ENCODE data around the gene ADAMTSL5.

The ADAMTSL5 gene

GRCh38 chr19:1492474-1493006 lies 20.3 kb downstream of the ADAMTSL5 start:
- H3K9me3 ChIP-seq (ENCODE audit: insufficient read depth, low read length): no peaks in the 10 kb centered on the region
- H3K36me3 ChIP-seq (ENCODE audit: low read length): no peaks in the 10 kb centered on the region
- H3K27ac ChIP-seq (ENCODE audit: low read depth, low read length): no peak overlapping the region
- no peak overlapping the region for H2AFZ ChIP-seq (ENCODE audit: low read depth, low read length, severe bottlenecking)
- H3K9me2 ChIP-seq (replicated peaks; ENCODE audit: insufficient read depth, low read length): no peaks in the 10 kb centered on the region
- TF ChIP-seq CTCF (IDR thresholded peaks at IDR 0.05; ENCODE audit: insufficient read depth, low read length, poor library complexity, severe bottlenecking): no peak
- no peak for TF ChIP-seq EZH2phosphoT487 (conservative IDR thresholded peaks at IDR 0.05; ENCODE audit: low read length)
- no peaks in the 10 kb centered on the region for H3F3A ChIP-seq (ENCODE audit: insufficient read depth)
- H3K4me2 ChIP-seq (ENCODE audit: low read depth, low read length, poor library complexity, severe bottlenecking): no peak overlapping the region
- H4K20me1 ChIP-seq (ENCODE audit: low read depth, low read length): no peaks in the 10 kb centered on the region
- H3K79me2 ChIP-seq (ENCODE audit: insufficient read depth, low read length): no peaks in the 10 kb centered on the region
- no peak overlapping the region for H3K4me3 ChIP-seq (ENCODE audit: insufficient read depth, low read length, poor library complexity, severe bottlenecking)
- no peaks in the 10 kb centered on the region for H3K27me3 ChIP-seq (ENCODE audit: low read length)
- H3K9ac ChIP-seq (ENCODE audit: low read length): no peak overlapping the region

DNA sequence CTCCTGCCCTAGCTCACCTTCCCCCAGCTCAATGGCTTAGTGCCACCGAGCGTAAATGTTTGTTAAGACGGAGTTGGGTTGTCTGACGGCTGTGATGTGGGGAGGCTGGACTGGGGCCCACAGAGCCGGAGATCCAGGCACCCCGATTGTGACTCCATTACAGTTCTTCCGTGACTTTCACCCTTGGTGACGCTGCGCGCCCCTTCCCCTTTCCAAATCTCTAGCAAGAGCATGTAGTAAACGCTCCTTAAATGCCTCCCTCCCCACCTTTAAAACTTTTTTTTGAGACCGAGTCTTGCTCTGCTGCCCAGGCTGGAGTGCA lies 21.0 kb downstream of the ADAMTSL5 start:
- Histone ChIP-seq H3K9me2 (replicated peaks; ENCODE audit: insufficient read depth, low read length) (no peaks in the 10 kb centered on the region), H4K20me1 (ENCODE audit: low read depth, low read length) (no peaks in the 10 kb centered on the region), H3K79me2 (ENCODE audit: insufficient read depth, low read length) (no peaks in the 10 kb centered on the region), H2AFZ (ENCODE audit: low read depth, low read length, severe bottlenecking) (no peak overlapping the region), H3K9me3 (ENCODE audit: insufficient read depth, low read length) (no peaks in the 10 kb centered on the region), H3K36me3 (ENCODE audit: low read length) (no peaks in the 10 kb centered on the region), H3K9ac (ENCODE audit: low read length) (no peak overlapping the region), H3K27me3 (ENCODE audit: low read length) (no peaks in the 10 kb centered on the region), H3F3A (ENCODE audit: insufficient read depth) (no peaks in the 10 kb centered on the region), H3K27ac (ENCODE audit: low read depth, low read length) (no peak overlapping the region), H3K4me3 (ENCODE audit: insufficient read depth, low read length, poor library complexity, severe bottlenecking) (no peak overlapping the region), H3K4me2 (ENCODE audit: low read depth, low read length, poor library complexity, severe bottlenecking) (no peak overlapping the region)
- TF ChIP-seq CTCF (IDR thresholded peaks at IDR 0.05; ENCODE audit: insufficient read depth, low read length, poor library complexity, severe bottlenecking) (no peak), EZH2phosphoT487 (conservative IDR thresholded peaks at IDR 0.05; ENCODE audit: low read length) (no peak)

DNA sequence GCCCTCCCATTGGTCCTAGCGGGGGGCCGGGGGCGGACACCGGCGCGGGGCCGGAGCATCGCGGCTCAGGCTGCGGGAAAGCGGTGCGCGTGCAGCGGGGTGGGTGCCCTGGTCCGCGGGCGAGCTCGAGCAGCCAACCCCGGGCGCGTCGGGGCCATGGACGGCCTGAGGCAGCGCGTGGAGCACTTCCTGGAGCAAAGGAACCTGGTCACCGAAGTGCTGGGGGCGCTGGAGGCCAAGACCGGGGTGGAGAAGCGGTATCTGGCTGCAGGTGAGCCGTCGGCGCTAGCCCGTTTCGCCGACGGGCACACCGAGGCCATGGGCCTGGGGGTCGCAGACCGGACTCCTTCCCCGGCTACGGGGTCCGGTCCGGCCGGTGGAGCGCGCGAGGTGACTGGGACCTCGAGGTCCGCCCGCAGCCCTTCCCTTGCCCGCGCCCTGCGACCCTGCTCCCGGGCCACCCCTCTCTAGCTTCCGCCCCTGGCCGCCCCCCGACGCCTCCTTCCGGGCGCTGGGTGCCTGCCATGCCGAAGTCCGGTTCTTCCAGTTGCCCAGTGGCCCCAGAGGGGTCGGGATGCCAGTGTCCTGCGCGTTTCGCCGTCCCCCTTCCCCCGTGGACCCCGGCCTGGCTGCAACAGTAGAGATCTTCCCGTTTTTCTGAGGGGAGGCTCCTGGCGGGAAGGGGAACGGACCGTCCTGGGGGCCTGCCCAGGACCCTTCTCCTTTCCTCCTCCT lies 21.5 kb downstream of the ADAMTSL5 start, which contains the start of gene REEP6:
Gene REEP6 (plus strand): TSS at position 68 of the 735 bp plus-strand sequence. CDS start 89 bp downstream, at position 157.
- TF ChIP-seq EZH2phosphoT487 (conservative IDR thresholded peaks at IDR 0.05; ENCODE audit: low read length) (no peak), CTCF (IDR thresholded peaks at IDR 0.05; ENCODE audit: insufficient read depth, low read length, poor library complexity, severe bottlenecking) (no peak)
- H3K4me2 ChIP-seq (ENCODE audit: low read depth, low read length, poor library complexity, severe bottlenecking): peak within 1 kb of the TSS; percentile 71
- no peaks in the 10 kb centered on the region for H3K27me3 ChIP-seq (ENCODE audit: low read length)
- no peaks in the 10 kb centered on the region for H4K20me1 ChIP-seq (ENCODE audit: low read depth, low read length)
- no peaks in the 10 kb centered on the region for H3K79me2 ChIP-seq (ENCODE audit: insufficient read depth, low read length)
- peak within 1 kb of the TSS; percentile 75 for H2AFZ ChIP-seq (ENCODE audit: low read depth, low read length, severe bottlenecking)
- H3K9me2 ChIP-seq (replicated peaks; ENCODE audit: insufficient read depth, low read length): no peaks in the 10 kb centered on the region
- H3F3A ChIP-seq (ENCODE audit: insufficient read depth): no peaks in the 10 kb centered on the region
- H3K9ac ChIP-seq (ENCODE audit: low read length): peak within 1 kb of the TSS; percentile 46; the same call in 1 of the 2 replicates
- no peaks in the 10 kb centered on the region for H3K9me3 ChIP-seq (ENCODE audit: insufficient read depth, low read length)
- H3K27ac ChIP-seq (ENCODE audit: low read depth, low read length): no peak within 1 kb of the TSS
- peak within 1 kb of the TSS; percentile 53 for H3K4me3 ChIP-seq (ENCODE audit: insufficient read depth, low read length, poor library complexity, severe bottlenecking)
- no peaks in the 10 kb centered on the region for H3K36me3 ChIP-seq (ENCODE audit: low read length)

All from SU-DHL-6 (cell line).